T1000 (cell line): Measurements from ENCODE around the gene DSN1.
A peak's percentile ranks its signal among the peaks of the same experiment; 100 is the strongest.

Source experiments
- DNase-seq: peaks from one replicate; lab custom pipeline; 2025; ENCODE audit warnings: mixed read lengths; lab: John Stamatoyannopoulos, UW

The DSN1 gene

DNA sequence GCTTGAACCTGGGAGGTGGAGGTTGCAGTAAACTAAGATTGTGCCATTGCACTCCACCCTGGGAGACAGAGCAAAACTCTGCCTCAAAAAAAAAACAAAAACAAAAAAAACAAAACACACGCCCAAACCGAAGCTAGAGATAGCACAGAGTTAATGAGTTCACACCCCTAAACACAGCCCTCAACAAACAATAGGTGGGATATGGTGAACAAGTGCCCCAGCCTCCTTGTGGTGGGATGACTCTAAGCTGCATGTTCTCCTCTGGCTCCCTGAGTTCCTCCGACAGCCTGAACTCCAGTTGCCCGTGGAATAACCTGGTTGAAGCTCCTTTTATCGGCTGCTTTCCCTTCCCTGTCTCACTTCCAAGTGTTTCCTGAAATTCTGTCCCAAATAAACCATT, 22.1 kb upstream of the DSN1 start:
- no peak for DNase-seq

DNA sequence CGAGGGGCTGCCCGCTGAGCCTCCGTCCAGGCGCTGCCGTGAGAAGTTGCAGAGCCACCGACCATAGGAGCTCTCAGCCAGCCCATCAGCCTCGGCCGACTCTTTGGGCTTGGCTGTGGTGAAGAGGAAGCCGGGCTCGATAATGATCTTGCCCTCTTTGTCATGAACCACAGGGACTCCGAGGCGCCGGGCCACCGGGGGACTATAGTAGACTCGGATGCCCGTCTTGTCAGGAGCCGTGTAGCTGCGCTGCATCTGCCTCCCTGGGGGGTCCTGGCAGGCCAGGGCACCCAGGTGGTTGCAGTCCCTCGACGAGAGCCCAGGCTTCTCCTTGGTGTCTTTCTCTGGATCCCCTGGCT, 20.5 kb upstream of the DSN1 start:
- no peak for DNase-seq

DNA sequence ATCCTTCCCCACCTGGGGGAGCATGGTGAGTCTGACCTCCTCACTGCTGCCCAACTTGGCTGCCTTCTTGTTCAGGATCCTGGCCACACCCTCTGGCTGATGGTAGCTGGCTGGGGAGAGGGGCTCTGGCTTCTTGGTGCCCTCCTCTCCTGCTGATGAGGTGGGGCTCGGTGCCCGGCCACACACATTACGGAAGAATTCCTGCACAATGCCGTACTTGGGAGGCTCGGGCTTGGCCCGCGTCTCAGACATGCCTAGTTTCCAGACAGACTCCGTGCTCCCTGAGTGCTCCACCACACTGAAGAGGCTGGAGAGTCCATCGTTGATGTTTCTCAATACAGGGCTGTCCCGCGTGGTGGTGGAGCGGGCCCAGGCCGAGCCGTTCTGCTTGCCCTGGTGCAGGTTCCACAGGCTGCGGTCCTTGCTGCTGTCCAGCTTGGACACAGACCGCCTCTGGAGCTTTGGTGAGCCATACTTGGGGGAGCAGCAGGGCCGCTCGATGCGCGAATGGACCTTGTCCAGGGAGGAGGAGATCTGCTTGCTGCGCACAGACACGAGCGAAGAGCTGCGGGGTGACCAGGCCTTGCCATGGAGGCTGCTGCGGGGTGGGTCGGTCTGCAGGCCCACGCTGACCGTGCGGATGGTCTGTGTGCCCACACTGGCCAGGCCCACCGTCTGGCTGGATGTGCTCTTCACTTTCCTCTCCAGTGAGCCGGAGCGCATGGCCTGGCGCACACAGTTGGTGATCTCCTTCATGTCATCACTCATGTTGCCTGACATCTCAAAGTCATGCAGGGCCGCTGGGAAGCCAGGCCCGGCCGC, 19.9 kb upstream of the DSN1 start:
- DNase-seq: no peak

DNA sequence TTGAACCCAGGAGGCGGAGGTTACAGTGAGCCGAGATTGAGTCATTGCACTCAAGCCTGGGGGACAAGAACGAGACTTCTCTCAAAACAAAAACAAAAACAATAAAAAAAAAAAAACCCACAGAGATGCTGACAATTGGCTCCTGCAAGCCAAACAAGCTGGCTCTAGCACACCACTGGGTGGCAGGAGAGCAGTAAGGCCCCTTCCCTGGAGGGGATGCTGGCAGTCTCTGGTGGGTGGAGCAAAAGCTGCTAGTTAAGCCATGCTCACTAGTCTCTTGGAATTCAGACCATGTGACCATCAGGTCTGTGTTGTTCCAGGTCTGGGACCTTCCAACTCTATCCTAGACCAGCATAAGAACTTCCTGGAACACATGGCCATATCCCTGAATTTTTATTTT, 18.9 kb upstream of the DSN1 start:
- peak; percentile 53 for DNase-seq

DNA sequence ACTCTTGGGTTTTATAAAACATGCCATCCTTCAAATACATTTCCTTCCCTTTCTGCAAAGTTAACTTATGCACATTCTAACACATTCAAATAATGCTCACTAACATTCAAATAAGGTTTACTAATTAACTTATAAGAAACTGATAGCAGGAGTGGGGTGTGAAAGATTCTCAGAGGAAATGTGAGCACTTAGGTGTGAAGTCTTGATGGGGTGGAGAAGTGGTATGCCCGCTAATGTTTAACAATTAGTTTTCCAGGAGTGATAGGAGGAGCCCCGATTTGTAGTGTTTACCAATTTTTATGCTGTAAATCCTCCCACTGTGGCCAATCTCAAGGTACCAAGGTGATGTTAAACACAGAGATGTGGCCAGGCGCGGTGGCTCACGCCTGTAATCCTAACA, 18.3 kb upstream of the DSN1 start:
- no peak for DNase-seq

DNA sequence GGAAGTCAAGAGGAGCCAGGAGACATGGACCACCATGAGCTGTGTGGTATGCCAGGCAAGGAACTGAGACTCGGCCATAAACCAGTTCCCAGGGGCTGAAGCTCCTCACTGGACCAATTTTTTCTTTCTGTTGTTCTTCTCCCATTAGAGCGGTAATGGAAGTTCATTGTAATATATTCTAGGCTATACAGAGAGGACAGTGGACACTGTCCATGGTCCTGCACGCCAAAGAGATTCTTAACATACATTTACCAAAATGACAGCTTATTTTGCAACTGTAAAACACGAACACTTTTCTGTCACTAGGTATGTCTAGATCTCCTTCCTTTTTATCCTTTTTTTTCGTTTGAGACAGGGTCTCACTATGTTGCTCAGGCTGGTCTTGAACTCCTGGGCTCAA, 13.1 kb upstream of the DSN1 start:
- DNase-seq: no peak

DNA sequence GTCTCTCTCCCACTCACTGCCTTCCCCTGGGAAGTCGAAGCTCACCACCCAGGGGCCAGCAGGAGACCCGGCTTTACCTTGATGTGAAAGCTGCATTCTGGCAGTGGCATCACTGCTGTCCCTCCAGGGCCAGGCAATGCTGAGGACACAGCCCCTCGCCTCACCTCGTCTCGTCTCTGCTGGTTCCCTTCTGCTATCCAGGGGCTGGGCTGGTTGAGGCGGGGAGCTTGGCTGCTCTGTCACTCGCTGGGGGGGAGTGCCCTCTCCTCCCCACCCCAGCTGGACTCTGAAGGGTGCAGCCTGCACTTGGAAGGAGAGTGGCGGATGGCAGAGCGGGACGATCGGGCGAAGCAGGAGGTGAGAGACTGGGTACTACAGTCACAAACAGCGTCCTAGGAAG, 12.7 kb upstream of the DSN1 start:
- no peak for DNase-seq

DNA sequence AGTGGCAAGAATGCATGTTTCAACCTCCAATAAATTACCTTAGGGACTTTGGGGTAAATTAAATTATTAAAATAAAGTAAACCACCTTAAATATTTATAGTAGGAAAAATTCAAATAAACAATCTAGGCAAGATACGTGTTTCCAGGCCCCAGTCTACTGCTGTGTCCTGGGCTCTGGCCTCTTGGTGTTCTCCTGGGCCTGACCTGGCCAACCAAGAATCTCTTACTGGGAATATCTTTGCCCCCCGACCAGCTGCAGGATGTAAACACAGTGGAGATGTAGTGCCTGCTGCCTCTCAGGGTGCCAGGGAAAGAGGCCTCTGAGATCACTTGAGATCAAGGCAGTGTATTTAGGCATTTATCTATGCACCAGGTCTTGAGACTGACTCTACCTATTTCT, 11.7 kb upstream of the DSN1 start:
- DNase-seq: no peak

DNA sequence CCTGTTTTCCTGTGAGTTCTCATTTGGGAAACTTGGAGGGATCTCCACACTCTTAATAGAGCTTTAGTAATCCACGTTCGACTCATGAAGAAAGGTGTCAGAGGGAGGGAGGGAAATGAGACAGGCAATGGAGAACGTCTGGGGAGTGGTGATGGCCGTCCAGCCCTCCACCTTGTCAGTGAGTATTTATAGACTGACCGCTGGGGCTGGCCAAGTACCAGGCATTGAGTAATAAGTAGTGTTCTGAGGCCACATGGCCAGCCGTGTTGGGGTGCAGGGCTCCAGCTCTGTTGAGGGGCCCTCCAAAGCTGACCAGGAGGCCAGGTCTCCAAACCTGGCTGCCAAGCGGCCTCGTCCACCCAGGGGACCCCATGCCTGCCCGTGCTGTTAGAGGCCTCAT, 11.3 kb upstream of the DSN1 start:
- no peak for DNase-seq

DNA sequence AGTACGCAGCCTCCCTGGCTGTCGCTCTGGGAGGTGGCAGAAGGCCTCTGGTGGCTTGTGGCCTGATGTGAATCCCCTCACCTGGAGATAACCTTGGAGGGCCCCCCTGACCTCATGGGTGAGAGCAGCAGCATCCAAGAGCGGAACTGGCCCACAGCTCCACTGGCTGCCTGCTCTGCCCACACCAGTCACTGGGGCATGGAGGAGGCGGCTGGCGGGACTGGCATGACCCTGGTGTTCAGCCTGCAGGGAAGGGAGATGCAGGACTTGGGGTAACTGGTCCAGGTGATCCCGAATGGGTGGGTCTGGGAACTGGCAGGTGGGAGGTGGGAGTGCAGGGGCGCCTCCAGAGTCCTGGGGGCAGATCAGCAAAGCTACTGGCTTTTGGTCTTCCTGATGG, 10.6 kb upstream of the DSN1 start:
- no peak for DNase-seq

DNA sequence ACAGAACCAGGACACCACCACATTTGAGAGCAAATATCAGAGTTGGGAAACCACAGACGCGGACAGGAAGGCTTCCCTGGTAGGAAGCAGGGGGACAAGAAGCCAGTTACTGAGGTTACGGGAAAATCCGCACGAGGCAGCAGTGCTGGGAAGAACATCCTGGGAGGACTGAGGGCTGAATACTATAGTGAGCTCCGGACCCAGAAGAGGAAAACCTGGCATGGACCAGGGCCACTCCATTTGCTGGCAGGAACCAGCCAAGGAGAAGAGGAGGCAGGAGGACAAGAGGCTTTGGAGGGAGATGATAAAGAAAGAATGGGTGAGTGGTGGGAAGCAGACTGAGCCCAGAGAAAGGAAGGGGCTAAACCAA, 6.1 kb upstream of the DSN1 start:
- no peak for DNase-seq

DNA sequence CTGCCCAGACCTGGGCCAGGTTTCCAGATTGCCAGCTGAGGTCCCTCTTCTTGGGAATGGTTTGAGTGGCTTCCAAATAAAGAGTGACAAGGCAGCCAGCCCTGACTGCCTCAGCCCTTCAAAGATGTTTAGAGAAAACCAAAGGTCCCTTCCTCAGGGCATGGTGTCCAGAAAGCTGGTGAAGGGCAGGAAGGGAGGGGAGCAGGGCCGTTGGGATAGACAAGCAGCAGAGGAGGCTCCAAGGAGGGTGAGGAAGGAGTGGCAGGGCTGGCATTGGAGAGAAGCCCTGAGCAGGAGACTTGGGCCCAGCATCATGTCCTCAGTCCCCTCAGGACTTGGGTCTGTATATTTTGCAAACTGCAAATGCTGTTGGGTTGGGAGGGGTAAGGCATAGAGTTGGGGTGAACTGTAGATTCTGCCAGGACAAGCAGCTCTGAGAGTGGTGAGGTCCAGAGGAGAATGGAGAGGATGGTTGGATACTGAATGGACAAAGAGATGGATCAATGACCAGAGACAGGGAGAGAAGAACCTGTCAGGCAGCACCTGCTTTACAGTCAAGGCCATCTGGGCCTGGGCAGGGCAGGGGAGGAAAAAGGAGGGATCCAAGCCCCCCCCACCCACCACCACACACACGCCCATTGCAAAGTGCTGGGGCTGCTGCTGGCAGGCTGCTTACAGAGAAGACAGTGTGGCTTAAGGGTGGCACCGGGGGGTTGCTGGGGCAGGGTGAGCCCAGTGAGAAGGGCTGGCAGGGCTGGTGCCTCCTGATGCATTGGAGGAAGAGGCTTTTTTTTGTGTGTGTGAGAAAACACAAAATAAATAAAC, 5.5 kb upstream of the DSN1 start:
- DNase-seq: no peak

DNA sequence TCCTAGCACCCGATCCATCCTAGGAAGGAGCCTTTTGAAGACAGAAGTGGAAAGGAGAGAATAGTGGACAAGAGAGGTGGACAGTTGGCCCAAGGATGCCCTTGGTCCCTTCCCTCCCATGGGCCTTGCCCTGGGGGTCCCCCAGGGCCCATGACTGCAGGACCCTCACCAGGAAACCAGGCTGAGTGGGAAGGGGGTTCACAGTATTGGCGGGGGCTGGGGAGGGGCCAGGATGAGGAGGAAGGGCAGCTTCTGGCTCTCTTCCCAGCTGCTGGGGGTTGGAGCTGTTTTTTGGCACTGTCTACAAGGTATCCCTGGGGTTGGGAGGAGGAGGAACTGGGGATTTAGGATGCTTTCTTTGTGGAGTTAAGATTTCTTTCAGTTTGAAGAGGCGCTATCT, 4.0 kb upstream of the DSN1 start:
- DNase-seq: no peak

DNA sequence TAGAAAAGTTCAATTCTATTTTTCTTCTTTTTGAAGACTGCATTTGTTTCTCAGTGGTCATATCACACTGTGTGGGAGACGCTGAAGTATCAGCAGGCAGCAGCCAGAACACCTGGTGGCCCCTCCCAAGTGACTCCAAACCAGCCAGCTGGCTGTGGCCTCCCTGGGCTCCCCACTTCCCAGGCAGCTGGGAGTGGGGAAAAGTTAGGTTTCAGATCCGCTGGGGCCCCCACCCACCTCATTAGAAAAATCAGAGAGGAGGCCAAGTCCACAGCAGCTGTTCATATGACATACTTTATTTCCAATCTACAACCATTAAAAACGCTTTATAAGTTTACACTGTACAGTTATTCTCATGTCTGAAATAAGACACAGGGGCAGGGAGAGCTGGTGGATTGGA, 3.6 kb upstream of the DSN1 start:
- no peak for DNase-seq

DNA sequence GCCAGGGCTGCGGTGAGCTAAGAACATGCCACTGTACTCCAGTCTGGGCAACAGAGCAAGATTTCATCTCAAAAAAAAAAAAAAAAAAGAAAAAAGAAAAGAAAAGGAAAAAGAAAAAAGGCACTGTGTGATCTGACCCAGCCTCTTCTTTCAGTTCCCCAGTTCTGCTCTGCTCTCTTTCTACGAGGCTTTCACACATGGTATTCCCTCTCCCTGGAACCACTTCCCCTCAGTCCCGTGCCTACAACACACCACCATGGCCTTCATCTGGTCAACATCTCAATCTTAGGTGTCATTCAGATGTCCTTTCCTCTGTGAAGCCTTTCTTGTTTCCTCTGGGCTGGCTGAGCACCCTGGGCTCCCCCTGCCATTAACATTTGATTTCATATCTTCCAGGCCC, 2.3 kb upstream of the DSN1 start:
- no peak for DNase-seq

DNA sequence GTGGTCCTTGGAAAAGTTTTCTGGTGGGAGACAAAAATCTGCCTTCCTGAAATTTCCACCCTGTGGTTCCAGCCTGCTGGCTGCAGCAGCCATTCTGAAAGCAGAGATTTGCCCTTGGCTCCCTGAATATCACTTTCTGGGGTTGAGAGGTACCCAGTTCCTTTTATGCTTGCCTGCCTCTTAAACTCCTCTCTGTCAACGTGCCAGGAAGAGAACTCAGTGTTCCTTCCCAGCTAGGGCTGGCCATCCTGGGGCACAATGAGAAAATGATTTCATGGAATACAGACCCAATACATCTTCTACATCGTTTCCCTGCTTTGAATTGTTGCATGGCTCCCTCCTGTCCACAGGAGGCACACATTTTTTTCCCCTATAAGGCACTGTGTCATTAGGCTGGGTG, 1.6 kb upstream of the DSN1 start:
- no peak for DNase-seq

DNA sequence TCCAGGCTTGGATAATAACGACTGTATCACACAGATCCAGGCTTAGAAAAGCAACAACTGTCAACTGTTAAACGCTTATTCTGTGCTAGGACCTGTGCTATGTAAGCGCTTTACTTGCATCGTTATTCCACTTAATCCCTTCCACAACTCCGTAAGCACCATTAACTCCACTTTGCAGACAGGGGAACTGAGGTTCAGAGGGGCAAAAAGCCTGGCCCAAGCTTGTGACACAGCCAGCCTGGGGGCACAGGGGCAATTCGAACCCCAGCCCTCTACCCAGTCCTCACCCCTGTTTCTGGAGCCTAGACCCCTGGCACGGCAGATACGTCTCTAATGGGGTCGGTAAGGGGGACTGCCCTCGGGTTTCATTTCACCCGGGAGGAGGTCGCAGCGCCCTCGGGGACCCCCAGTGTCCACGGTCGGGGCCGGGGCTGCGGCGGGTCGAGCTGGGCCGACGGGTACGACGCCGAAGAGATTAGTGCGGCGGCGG, 411 bp downstream of the DSN1 start:
- no peak for DNase-seq

DNA sequence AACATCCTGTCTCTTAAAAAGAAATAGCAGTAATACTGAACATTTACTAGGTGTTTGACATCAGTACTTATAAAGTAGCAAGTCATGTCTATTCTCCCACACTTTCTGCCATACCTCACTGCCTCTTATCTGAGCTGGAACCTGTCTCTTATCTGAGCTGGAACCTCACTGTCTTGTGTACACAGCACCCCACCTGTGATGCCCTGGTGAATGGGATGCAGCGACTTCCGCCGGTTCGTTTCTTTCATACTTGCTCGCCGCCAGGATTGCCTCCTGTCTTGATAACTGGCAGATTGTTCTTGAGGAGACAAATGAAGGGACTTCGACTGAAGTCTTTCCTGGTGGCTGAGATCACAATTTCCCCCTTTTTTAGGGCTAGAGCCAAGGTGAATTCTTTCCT, 2.9 kb downstream of the DSN1 start:
- no peak for DNase-seq

DNA sequence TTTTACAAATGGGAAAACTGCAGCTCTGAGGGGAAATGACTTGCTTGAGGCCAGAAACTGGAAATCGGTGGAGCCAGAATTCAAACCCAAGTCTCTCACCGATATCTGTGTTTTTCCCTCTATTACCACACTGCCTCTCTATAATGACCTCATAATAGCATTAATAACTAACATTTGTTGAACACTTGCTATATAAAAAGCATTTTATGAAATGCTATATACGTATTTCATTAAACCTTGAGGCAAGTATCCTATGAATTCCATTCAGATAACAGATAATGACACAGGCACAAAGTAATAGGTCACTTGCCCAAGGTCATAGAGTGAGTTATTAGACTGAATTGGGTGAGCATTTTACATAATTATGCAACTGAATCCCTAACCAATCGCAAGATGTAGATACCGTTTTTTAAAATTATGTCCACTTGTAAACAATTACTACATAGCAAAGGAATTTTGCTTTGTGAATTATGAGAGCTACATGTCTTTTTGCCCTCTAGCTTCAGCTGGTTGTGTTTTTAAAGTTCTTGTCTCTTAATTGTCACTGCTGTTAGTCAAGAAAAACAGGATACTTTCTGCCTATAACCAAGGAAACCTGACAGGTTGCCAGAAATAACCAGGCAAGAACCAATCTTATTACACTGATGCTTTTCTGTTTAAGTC, 4.7 kb downstream of the DSN1 start:
- no peak for DNase-seq

DNA sequence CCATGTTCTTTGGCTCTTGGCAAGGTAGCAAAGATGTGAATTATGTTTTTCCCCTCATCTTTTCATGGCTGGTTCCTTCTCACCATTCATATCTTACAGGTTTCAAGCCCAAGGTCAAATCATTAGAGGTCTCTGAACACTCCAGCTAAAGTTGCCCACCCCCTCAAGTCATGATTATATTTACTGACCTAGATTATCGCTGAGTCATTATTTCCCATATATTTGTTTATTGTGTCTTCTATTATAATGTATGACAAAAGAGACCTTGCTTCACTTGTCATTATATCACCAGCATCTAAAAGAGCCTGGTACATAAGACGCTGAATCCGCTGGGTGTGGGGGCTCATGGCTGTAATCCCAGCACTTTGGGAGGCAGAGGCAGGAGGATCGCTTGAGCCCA, 12.4 kb downstream of the DSN1 start:
- DNase-seq: no peak

DNA sequence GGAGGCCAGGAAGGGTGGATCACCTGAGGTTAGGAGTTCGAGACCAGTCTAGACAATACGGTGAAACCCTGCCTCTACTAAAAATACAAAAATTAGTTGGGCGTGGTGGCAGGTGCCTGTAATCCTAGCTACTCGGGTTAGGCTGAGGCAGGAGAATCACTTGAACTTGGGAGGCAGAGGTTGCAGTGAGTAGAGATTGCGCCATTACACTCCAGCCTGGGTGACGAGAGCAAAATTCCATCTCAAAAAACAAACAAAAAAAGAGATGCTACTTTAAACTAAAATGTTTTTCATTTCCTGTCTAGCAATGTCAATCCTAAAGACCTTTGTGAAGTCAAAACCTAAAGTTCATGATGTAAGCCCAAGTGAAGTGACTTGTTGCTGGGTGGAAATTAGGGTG, 12.9 kb downstream of the DSN1 start:
- no peak for DNase-seq

DNA sequence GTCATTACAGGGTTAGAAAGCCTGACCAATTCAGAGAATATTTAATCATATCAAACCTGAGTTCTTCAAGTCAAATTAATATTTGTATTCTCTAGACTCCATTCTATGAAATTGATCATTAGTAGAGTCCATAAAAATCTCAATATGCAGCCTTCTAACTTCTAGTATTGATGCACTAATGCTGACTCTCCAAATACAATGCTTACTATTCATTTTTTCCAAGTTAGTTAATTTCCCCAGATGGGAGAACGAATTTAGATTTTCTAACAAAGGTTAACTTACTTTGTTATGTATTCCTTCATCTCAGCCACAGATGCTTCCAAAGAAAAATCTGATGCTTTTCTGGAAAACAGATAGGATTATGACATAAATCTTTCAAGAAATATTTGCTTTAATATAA, 15.3 kb downstream of the DSN1 start:
- no peak for DNase-seq

DNA sequence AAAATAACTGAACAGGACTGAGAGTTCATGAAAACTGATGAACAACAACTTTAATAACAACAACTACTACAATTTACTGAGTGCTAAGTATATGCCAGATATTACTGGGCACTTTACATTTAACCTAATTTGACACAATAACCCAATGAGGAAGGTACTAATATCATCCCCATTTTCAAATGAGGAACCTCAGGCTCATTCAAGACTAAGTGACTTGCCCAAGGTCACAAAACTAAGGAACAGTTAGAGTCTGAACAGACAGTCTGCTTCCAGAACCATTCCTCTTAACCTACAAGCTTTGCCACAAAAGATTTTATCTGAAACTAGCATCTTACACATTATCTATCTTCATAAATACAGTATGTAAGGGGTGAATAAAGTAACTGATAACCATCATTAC, 17.1 kb downstream of the DSN1 start:
- no peak for DNase-seq
